SK-N-MC (cell line): ENCODE results near the gene DLK2.

ENCODE experiments used
- EZH2 ChIP-seq: fragments of 200-600 bp; sonication (generic); IDR thresholded peaks from one replicate; pipeline ENCODE4 v1.6.1; 2017; ENCODE audit warnings: antibody characterized with exemption
- POLR2AphosphoS5 ChIP-seq: IDR thresholded peaks from 2 replicates; pipeline ENCODE4 v1.6.1; 2012; ENCODE audit warnings: mild to moderate bottlenecking, low read depth, low read length, borderline replicate concordance

DNA sequence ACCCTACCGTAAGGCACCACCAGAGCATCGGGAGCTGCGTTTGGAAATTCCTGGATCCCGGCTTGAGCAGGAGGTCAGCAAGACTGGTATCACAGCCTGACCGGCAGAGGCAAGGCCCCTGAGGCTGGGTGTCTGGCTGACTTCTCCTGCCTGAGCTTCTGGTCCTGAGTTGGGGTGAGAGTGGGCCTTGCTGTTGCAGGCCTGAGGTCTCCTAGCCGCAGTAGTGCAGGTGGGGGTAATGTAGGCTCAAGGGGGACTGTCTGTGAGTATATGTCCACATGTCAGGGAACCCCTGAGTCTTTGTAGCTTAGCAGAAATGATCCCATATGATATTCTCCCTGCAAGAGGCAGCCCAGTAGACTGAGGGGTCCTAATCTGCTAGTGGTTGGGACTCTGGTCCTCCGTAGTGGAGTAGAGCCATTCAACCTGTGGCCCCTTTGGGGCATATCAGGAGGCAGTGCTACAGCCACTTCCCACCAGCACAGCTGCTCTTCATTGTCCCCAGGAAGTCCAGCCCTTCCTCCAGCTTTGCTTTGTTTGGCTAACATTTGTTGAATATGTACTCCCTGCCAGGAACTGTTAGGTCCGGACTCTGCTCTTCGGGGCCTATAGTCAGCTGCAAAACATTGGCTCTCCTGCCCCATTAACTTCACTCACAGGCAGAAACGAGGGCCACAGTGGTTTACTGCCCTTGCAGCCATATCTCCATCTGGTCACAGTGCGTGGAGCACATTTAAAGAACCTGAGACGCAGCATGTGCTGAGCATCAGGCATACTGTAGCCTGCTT is 43.9 kb upstream of the DLK2 start:
- TF ChIP-seq POLR2AphosphoS5 (no peak), EZH2 (no peak)
